NOMO-1 (cell line): ENCODE results near the gene CGREF1.
A peak's percentile ranks its signal among the peaks of the same experiment; 100 is the strongest.

Source experiments
- DNase-seq, 2 experiments: peaks; one replicate each; lab custom pipeline; 2025; ENCODE audit not compliant: unreplicated experiment in 2 of 2; lab: John Stamatoyannopoulos, UW

CGREF1 gene

DNA sequence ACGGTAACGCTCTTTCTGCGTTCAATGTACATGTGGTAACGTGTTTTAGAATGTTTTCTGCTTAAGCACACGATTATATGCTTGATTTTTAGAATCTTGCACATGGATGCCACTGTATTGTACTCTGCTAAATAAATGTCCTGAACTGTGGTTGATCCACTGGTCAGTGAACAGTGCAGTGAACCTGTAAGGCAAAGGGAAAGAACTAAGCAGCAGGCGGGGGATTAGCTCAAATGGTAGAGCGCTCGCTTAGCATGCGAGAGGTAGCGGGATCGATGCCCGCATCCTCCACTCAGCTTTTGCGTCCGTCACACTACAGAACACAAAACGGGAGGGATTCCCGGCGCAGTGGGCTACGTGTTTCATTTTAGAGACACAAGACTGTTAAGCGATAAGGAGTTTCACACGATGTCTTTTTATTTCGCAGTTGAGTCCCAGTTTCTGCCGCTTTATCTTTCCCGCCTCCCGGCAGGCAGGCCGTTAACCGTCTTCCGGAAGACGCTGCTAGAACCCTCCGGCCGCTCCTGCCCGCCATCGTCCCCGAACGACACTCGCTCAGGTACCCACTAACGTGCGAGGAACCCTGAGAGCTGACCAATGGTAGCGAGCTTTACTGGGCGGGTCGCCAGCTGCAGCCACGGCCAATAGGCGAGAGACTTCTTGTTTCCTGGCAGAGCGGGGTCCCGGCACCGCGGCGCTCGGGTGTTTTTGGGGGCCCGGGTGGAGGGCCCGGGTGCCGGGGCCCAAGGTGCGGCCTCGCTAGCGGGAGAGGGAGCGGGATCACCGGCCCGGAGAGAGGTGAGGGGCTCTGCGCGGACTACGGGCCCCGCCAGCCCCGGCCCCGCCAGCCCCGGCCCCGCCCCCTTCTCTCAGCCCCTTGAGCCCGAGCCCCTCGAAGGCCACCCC lies 67.7 kb downstream of the CGREF1 start, which contains the start of gene AGBL5:
TSS of gene AGBL5 (plus strand) at position 673 of the 906 bp plus-strand sequence. CDS start 1,291 bp downstream, outside the sequence.
- DNase-seq: peak; percentile 85 to 91
